ENCODE results near the gene STEAP1.

Gene STEAP1

DNA sequence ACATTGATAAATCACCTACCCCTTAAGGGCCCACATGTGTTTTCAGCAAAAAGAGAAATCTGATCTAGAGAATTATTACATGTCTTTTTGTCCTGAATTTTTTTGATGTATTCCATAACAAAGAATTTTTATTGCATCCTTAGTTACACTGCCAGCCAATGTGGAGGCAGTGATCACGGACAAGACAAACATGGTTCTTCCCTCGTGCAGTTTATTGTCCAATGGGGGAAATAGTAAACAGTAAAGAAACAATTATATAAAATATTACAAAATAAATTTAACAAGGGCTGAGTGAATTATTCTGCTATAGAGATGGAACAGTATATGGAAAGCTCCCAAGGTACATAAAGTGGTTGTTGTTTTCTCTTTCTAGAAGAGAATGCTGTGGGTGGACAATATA lies 59.3 kb downstream of the STEAP1 start:
- no peak for DNase-seq

Data from CD4-positive, alpha-beta T cell treated with Interleukin-4 for 4 hours (primary cell).